ENCODE measurements around the gene SLC9A2.

The SLC9A2 gene

DNA sequence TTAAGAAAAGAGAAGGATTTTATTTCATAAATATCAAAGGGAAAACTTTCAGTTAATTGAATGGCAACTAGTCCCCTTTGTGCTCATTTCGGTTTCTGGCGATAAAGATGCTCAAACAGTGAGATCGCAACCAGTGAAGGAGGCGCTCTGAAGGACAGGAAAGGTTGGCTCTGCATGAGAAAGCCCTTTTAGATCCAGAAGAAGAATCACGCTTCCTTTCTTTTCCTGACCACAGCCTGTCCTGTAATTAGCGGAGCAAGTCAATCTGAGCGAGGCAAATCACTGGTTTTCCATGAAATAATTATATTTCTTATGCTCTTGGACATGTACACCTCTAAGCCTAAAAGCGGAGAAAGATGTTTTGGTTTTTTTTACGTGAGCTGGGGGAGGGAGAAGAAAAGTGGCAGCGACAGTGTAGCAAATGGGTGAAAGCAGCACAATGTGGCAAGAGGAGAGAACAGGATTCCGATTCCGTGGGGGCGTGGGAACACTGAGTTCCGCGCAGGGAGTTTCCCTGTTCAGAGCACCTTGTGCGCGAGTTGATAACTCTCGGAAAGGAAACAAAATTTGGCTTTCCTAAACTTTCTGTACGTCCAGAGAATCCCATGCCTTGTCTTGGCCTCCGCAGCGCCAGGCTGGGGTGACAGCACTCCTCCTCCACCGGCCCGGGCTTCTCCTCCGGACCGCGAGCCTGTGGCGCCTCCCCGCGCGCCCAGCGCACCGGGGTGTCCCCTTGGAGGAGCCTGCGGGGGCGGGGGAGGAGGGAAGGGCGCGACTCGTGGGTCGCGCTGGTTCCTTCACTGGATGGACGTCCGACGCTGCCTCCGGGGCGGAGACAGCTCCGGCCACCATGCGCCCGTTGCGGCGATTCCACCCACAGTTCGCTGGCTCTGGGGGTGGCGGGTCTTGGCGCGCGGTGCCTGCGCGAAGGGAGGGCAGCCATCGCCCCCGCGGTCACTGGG is 620 bp upstream of the SLC9A2 start:
- no peak for DNase-seq (ENCODE audit: low spot score)

GRCh38 chr2:102620332-102620731 is 979 bp downstream of the SLC9A2 start:
- no peak for DNase-seq (ENCODE audit: low spot score)

GRCh38 chr2:102621630-102622029 is 2.3 kb downstream of the SLC9A2 start:
- no peak for DNase-seq (ENCODE audit: low spot score)

DNA sequence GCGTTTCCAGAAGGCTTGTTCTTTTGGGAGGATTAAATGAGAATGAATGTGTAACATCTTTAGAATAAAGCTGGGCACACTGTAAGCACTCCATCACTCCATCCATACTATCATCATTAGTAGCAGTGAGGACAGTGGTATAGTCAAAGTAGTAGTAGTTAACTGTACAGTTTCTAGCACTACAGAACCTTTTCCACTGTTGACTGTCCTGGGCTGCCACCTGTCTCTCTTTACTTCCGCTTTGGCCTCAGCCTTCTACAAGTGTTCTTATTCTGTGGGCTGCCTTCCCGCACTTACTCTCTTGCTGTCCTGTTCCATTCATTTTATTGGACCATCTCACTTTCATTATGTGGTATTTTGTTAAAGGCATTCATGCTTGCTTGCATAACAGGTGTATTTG is 3.3 kb downstream of the SLC9A2 start:
- no peak for DNase-seq (ENCODE audit: low spot score)

- DNase-seq (ENCODE audit: low spot score): no peak
Observed at GRCh38 chr2:102630458-102630857, 11.1 kb downstream of the SLC9A2 start.

DNA sequence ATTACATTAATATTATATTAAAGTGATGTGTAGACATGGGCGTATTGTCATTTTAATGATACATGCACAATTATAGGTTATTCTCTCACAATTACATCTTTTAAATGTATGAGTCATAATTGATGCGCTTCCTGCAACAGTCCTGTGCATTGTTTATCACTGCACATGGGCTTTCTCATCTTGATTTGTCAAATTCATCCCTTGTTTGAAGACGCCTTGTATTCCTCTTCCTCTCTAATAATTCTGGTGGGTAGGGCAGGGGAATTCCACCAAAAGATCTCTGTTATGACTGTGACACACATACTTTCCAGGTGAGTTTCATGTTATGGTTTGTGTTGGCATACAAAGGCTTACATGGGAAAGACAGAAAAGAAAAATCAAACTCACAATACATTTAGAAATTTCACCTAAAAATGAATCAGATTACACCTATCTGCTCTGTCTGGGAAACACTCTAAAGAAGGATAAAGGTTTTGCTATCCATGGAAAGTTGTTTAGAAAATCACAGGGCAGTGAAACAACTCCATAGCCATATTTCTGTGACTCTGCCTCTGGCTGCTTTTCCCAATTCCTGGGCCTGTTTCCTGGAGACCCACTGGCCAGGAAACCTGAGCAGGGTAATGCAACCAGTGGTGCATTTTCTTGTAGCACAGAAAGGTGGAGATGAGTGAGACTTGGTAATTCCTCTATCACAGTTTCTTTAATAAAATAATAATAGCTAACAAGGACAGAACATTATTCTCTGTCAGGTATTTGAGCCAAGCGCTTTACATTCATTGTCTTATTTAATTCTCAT is 13.2 kb downstream of the SLC9A2 start:
- no peak for DNase-seq (ENCODE audit: low spot score)

- DNase-seq (ENCODE audit: low spot score): no peak
Observed at GRCh38 chr2:102634831-102635241, 15.5 kb downstream of the SLC9A2 start.

DNA sequence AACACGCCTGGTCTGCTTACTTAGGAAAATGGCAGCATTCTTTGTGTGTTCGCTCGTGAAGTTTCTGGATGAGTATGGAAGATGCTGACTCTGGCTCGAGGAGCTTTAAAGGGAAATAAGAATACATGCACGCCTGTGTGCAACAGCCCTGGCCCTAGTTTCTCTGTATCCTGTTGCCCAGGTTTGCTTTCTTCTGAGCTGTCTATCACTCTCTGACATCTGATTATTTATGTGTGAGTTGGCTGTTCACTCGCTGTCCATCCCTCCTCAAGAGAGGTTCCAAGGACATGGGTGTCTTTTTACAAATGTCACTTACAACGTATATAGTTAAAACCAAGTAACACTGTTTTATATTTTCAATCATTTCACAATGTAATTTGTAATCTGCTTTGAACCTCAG is 16.0 kb downstream of the SLC9A2 start:
- no peak for DNase-seq (ENCODE audit: low spot score)

GRCh38 chr2:102636283-102636907 is 17.0 kb downstream of the SLC9A2 start:
- no peak for DNase-seq (ENCODE audit: low spot score)

DNA sequence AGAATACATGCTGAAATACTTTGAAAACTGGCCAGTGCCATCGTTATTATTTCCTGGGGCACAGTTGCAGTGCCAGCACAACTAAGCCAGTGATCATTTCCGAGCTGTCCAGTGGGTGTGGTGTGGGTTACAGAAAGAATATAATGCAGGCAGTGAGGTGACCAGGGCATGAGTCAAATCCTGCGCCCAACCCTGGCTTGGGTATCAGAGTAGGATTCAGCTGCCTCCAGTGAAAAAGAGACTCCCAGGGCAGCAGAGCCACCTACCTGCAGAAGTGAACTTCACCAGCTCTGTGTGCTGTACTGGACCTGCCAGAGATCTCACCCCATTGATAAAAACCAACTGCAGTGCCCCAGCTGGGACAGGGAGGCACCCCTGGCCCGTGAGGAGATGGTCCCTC is 18.0 kb downstream of the SLC9A2 start:
- DNase-seq (ENCODE audit: low spot score): no peak

- no peak for DNase-seq (ENCODE audit: low spot score)
Observed at GRCh38 chr2:102639429-102639828, 20.1 kb downstream of the SLC9A2 start.

DNA sequence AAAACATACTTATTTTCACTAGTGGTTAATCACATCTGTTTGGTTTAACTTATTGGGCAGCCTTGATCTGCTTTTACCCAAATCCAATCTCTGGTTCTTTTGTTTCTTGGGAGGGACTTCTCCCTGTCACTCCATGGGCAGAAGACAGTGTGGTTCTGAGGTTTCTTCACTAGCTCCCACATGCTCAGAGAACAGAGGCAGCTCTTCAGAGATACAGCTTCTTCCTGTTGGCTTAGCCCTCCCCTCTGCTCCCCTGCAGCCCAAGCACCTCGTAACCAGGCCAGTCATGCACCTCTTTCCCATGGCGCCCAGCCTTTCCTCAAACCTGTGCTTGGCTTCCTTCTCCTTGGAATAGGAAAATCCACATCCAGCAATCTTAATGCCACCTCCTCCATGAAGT is 32.8 kb downstream of the SLC9A2 start:
- no peak for DNase-seq (ENCODE audit: low spot score)

DNA sequence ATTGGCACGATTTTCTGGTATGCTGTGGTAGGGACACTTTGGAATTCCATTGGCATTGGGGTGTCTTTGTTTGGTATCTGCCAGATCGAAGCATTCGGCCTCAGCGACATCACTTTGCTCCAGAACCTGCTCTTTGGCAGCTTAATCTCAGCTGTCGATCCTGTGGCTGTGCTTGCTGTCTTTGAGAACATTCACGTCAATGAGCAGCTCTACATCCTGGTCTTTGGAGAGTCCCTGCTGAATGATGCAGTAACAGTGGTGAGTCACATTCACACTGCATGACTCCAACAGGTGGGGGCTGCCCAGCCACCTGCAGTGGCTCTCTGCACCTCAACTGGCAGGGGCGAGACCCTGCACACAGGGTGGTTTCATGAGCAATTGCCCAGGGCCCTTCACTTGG is 38.4 kb downstream of the SLC9A2 start:
- DNase-seq (ENCODE audit: low spot score): no peak

DNA sequence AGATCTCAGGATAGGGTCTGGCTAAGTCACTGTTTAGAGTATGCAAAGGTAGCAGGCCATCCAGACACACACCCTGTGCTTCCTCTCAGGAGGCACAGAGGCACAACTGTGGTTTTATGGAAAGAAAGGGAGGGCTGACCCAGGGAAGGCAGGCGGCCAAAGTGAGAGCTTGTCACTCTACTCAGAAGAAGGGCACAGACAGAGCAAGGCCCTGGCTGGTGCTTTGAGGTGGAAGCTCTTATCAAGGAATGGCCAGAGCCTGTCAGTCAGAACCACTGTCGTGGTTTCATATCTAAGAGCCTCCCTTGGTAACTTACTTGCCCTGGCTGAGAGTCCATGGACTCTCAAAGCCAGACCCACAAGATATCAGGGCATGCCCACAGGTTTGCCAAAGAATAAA is 40.7 kb downstream of the SLC9A2 start:
- DNase-seq (ENCODE audit: low spot score): no peak

- no peak for DNase-seq (ENCODE audit: low spot score)
Observed at GRCh38 chr2:102660574-102660973, 41.2 kb downstream of the SLC9A2 start.

DNA sequence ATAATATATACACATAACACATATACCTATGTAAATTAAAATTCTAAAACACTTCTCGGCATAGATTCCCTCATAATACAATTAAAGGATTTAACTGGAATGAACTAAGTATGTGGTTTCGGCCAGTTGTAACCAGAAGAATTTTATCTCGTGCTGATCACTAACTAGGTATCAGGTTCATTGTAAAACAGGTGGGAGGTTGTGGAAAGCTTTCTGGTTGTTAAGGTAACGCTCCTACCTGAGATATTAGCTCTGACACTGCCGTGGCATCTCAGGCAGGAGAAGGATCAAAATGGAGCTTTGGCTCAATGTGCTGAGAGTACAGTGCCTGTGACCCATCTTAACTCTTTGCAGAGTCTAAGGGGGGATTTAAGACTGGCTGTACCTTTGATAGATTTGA is 42.5 kb downstream of the SLC9A2 start:
- no peak for DNase-seq (ENCODE audit: low spot score)

DNA sequence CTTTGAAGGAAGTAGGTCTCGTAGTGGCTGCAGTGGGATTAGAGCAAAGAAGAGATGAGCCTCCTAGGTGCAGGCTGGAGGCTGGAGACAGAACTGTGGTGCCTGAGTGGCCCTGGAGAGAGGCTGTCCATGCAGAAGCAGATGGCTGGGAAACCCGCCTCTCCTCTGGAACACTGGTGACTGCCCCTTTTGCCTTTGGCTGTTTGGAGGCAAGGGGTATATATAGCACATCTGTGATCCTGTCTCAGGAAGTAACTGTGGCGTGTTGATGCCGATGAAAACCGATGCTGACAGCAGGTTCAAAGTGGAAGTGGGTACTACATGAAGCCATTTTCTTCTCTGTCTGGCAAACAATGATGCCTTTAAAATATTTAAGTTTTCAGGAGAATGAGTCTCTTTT is 43.5 kb downstream of the SLC9A2 start:
- no peak for DNase-seq (ENCODE audit: low spot score)

DNA sequence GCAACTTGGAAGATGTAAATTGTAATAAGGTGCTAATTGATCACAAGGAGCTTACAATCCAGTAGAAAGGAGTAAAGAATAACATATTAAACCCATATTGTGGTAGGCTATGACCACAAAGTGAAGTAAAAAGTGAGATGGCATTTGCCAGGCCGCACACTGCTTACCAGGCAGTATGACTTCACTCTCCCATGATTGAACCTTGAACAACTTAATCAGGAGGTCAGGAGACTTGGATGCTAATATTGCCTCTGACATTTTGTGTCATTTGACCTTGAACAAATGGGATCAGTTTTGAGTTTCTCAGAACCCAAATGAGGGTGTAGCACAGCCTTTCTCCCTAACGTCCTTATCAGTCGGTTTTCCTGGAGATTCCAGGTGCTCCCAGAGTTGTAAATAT is 44.0 kb downstream of the SLC9A2 start:
- no peak for DNase-seq (ENCODE audit: low spot score)

DNA sequence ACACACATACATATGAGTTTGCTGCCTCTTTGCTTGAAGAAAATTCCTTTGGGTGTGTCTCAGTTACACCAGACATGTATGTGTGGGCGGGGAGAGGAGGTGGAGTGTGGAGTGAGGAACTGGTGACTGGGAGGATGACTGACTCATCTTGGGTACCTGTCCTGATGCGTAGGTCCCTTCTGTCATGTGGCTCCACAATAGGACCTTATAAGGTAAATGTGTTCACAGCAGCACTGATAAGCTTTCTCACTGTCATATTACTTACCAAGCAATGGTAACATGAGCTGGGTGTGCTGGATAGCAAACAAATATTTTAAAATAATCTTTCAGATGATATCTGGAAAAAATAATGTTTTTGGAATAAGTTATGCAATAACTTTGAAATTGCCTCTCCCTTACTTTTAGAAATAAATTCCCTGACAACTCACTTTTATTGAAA is 45.1 kb downstream of the SLC9A2 start:
- DNase-seq (ENCODE audit: low spot score): no peak

- no peak for DNase-seq (ENCODE audit: low spot score)
Observed at GRCh38 chr2:102667072-102667471, 47.7 kb downstream of the SLC9A2 start.

GRCh38 chr2:102668171-102668570 is 48.8 kb downstream of the SLC9A2 start:
- no peak for DNase-seq (ENCODE audit: low spot score)

DNA sequence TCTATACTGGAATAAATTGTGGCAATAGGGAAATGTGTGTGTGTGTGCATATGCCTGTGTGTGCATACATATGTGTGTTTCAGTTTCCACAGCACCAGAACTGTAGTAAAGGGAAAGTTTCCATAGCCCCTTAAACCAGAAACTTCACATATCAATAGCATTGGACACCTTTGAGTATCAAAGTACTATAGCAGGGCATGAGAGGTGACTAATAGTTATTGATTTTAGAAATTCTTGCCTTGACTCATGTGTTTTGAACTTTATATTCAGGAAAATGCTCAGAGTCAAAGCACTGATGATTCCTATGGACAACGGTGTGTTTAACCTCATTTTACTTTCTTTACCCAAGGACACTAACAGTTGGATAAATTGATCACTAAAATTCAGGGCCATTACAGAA is 50.0 kb downstream of the SLC9A2 start:
- no peak for DNase-seq (ENCODE audit: low spot score)
